ENCODE results near the gene CHIA. TPM values are rescaled to one million over a fixed set of nuclear protein-coding genes. Genes with fewer than 3 reads are reported as not detected.

The CHIA gene
- total RNA-seq, 2 donors from 2014 or later = not detected

DNA sequence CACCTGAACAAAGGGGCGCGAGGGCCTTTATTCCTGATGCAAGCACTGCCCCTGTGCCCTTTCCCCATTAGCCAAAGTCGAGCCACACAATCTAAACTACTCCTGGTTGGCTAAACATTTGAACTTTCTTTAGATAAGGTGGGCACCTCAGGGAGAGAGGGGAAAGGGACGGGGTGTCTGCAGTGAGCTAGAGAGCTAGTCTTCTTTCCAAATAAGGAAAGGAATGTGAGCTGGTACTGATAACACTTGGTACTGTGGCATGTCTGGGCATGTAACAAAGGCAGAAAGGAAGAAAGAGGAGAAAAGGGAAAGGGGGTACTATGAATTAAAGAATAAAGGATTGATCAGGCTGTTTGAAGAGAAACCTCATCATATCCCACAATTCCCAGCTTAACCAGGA, 74.0 kb downstream of the CHIA start:
- Histone ChIP-seq H3K27me3 (no peaks in the 10 kb centered on the region), H3K36me3 (no peaks in the 10 kb centered on the region), H3K9ac (ENCODE audit: low read depth in 2 of 2, low read length in 2 of 2) (no peak overlapping the region), H3K4me3 (no peak overlapping the region), H3K4me1 (no peaks in the 10 kb centered on the region), H3K27ac (no peak overlapping the region), H3K9me3 (no peaks in the 10 kb centered on the region)
- DNase-seq = no peak
- TF ChIP-seq, protein P1, sequence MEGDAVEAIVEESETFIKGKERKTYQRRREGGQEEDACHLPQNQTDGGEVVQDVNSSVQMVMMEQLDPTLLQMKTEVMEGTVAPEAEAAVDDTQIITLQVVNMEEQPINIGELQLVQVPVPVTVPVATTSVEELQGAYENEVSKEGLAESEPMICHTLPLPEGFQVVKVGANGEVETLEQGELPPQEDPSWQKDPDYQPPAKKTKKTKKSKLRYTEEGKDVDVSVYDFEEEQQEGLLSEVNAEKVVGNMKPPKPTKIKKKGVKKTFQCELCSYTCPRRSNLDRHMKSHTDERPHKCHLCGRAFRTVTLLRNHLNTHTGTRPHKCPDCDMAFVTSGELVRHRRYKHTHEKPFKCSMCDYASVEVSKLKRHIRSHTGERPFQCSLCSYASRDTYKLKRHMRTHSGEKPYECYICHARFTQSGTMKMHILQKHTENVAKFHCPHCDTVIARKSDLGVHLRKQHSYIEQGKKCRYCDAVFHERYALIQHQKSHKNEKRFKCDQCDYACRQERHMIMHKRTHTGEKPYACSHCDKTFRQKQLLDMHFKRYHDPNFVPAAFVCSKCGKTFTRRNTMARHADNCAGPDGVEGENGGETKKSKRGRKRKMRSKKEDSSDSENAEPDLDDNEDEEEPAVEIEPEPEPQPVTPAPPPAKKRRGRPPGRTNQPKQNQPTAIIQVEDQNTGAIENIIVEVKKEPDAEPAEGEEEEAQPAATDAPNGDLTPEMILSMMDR (IDR thresholded peaks at IDR 0.05) = no peak
- intact Hi-C loops (cut with DNase I) = no loop called here

DNA sequence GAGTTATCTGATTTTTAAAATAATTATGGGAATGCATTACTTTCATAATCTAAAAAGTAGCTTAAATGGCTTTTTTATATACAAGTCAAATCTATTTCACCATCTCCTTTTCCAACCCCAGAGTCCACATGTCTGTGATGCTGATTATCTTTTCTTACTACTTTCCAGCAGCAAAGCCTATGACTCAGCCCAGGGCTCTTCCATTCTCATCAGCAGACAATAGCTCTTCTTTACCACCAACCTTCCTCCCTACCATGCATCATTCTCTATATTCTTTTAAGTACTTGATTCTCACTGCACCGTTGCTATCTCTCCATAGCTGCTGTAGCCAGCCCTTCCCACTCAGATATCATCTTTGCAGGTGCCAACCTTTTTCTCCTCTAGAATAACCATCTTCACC, 75.6 kb downstream of the CHIA start:
- intact Hi-C loops (cut with DNase I) = no loop called here

DNA sequence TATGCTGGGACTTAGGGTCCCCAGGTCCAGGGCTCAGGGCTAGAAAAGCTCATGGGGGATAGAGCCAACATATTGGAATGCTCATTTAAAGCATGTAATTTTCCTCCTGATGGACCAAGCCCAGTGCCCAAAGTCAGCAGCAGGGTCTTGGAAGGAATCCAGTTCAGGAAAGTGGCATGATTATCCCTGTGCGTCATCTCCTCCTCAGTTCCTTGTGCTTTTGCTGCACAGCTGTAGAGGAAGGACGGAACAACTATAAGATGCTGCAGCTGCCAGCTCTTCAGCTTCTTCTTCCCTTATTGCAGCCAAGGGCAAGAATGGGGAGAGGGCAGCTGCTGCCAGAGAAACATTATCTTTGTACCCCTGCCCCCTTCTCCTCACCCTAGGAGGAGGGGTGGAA, 78.5 kb downstream of the CHIA start:
- H3K9ac ChIP-seq (ENCODE audit: low read depth in 2 of 2, low read length in 2 of 2) = no peak overlapping the region
- TF ChIP-seq, protein P1 (IDR thresholded peaks at IDR 0.05) = no peak
- intact Hi-C loops (cut with DNase I) = no loop called here
- H3K9me3 ChIP-seq = no peaks in the 10 kb centered on the region
- H3K27me3 ChIP-seq = no peaks in the 10 kb centered on the region
- H3K4me3 ChIP-seq = no peak overlapping the region
- no peaks in the 10 kb centered on the region for H3K4me1 ChIP-seq
- no peaks in the 10 kb centered on the region for H3K36me3 ChIP-seq
- DNase-seq = no peak
- H3K27ac ChIP-seq = no peak overlapping the region

More for the DNA sequence above, 75.6 kb downstream of the CHIA start:
- no peaks in the 10 kb centered on the region for H3K36me3 ChIP-seq
- H3K4me3 ChIP-seq = no peak overlapping the region
- no peak for DNase-seq
- H3K27ac ChIP-seq = no peak overlapping the region
- no peaks in the 10 kb centered on the region for H3K27me3 ChIP-seq
- H3K9ac ChIP-seq (ENCODE audit: low read depth in 2 of 2, low read length in 2 of 2) = no peak overlapping the region
- no peaks in the 10 kb centered on the region for H3K9me3 ChIP-seq
- H3K4me1 ChIP-seq = no peaks in the 10 kb centered on the region
- TF ChIP-seq, protein P1 (IDR thresholded peaks at IDR 0.05) = no peak

DNA sequence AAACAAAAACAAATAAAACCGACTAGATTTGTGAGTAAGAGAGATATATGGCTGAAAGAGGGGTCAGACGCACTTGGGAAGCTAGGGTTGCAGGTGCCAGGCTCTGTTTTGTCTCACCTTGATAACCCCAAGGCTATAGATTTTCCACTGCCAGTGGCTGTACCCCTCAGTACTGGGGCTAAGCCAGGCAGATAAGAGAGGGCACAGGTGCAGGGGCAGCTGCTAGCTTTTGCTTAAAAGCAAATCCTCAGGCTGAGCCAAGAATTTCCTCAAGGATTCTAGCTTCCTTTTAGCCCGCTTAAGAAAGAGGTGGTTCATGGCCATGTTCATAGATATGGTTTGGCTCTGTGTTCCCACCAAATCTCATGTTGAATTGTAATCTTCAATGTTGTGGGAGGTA, 79.0 kb downstream of the CHIA start:
- DNase-seq = no peak
- Histone ChIP-seq H3K4me3 (no peak overlapping the region), H3K27me3 (no peaks in the 10 kb centered on the region), H3K36me3 (no peaks in the 10 kb centered on the region), H3K27ac (no peak overlapping the region), H3K4me1 (no peaks in the 10 kb centered on the region), H3K9ac (ENCODE audit: low read depth in 2 of 2, low read length in 2 of 2) (no peak overlapping the region), H3K9me3 (no peaks in the 10 kb centered on the region)
- intact Hi-C loops (cut with DNase I) = no loop called here
- TF ChIP-seq, protein P1 (IDR thresholded peaks at IDR 0.05) = no peak

Other genes starting within 250 kb of the CHIA start
- gene DRAM2, start 150.8 kb upstream of the CHIA start, total RNA-seq = 10 to 100 TPM; 35.8 to 88.8 TPM
- gene CEPT1, start 150.6 kb upstream of the CHIA start, total RNA-seq = 10 to 100 TPM; 35.7 to 38.7 TPM
- 10 to 100 TPM; 51.0 to 65.2 TPM for gene DENND2D, start 90.2 kb upstream of the CHIA start, total RNA-seq
- gene CHI3L2, start 63.1 kb upstream of the CHIA start, total RNA-seq = under 1 TPM; 0.49 to 0.53 TPM
- 1 to 10 TPM; 1.7 to 2.2 TPM for gene OVGP1, start 136.9 kb downstream of the CHIA start, total RNA-seq
- 10 to 100 TPM; 19.9 to 42.0 TPM for gene WDR77, start 158.4 kb downstream of the CHIA start, total RNA-seq
- gene ATP5PB, start 158.6 kb downstream of the CHIA start, total RNA-seq = 100 to 1,000 TPM; 488 to 502 TPM
- gene C1orf162, start 183.1 kb downstream of the CHIA start, total RNA-seq = 1 to 10 TPM; 2.8 to 3.3 TPM
- gene ADORA3, start 212.8 kb downstream of the CHIA start, total RNA-seq = 1 to 10 TPM; 1.2 to 1.3 TPM
- 1 to 10 TPM in 1 of 2 donors, under 1 TPM in 1; 0.42 to 1.1 TPM for gene TMIGD3, start 212.8 kb downstream of the CHIA start, total RNA-seq